ENCODE data around the gene CD52. TPM values are rescaled to one million over a fixed set of nuclear protein-coding genes. Genes with fewer than 3 reads are reported as not detected.
A peak's percentile ranks its signal among the peaks of the same experiment; 100 is the strongest.

Gene CD52
- total and polyA plus RNA-seq, 2 of the 13 experiments (the other 11 are each of a cell fraction or from before 2014, with no cell fraction given) = 0.32 TPM; not detected in 1

DNA sequence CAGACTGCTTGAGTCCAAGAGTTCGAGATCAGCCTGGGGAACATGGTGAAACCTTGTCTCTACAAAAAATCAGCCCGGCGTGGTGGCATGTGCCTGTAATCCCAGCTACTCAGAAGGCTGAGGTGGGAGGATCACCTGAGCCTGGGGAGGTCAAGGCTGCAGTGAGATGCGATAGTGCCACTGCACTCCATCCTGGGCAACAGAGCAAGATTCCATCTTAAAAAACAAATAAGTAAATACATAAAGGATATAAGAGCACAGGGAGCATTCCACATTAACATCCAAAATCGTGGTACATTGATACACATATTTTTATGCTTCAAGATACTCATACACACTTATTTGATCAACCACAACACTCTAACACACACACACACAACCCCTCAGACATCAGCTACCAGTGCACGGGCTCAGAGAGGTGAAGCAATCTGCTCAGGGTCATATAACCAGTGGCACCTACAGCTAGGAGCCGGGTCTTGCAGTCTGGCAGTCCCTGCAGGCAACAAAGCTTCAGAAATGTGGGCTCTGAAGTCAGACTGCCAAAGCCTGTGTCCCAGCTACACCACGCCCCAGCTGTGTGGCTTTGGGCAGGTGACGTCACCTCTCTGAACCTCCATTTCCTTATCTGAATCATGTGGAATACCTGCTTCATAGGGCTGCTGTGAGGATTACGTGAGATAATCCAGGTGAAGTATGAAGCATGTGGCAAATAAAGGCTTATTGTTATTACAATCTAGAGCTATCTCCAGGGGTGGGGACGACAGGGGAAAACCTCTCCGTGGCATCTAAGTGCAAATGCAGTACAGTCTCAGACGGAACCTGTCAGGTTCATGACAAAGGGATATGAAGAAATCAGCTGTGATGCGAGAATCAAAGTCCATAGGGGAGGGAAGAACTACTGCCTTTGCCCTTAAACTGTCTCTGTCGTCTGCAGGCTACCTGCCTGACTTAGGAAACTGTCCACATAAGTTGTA is 40.9 kb downstream of the CD52 start (continued):
- TF ChIP-seq, protein P1, sequence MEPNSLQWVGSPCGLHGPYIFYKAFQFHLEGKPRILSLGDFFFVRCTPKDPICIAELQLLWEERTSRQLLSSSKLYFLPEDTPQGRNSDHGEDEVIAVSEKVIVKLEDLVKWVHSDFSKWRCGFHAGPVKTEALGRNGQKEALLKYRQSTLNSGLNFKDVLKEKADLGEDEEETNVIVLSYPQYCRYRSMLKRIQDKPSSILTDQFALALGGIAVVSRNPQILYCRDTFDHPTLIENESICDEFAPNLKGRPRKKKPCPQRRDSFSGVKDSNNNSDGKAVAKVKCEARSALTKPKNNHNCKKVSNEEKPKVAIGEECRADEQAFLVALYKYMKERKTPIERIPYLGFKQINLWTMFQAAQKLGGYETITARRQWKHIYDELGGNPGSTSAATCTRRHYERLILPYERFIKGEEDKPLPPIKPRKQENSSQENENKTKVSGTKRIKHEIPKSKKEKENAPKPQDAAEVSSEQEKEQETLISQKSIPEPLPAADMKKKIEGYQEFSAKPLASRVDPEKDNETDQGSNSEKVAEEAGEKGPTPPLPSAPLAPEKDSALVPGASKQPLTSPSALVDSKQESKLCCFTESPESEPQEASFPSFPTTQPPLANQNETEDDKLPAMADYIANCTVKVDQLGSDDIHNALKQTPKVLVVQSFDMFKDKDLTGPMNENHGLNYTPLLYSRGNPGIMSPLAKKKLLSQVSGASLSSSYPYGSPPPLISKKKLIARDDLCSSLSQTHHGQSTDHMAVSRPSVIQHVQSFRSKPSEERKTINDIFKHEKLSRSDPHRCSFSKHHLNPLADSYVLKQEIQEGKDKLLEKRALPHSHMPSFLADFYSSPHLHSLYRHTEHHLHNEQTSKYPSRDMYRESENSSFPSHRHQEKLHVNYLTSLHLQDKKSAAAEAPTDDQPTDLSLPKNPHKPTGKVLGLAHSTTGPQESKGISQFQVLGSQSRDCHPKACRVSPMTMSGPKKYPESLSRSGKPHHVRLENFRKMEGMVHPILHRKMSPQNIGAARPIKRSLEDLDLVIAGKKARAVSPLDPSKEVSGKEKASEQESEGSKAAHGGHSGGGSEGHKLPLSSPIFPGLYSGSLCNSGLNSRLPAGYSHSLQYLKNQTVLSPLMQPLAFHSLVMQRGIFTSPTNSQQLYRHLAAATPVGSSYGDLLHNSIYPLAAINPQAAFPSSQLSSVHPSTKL (CRISPR knock-in tag; IDR thresholded peaks at IDR 0.05) = peak; percentile 45; the same call in 1 of the 2 replicates
- TF ChIP-seq SALL2 (CRISPR knock-in tag; IDR thresholded peaks at IDR 0.05) (0 out of 2 replicates have a peak, but pooled peaks have one; percentile 20), ZFP36 (IDR thresholded peaks at IDR 0.05; ENCODE audit: borderline replicate concordance, low read depth, low read length, partially characterized antibody) (peak; percentile 38), SMAD3 (CRISPR knock-in tag; IDR thresholded peaks at IDR 0.05) (no peak), ZNF644 (CRISPR knock-in tag; IDR thresholded peaks at IDR 0.05; ENCODE audit: low read depth) (0 out of 2 replicates have a peak, but pooled peaks have one; percentile 6), ZSCAN20 (CRISPR knock-in tag; IDR thresholded peaks at IDR 0.05; ENCODE audit: borderline replicate concordance) (no peak), BHLHE40 (IDR thresholded peaks at IDR 0.05; ENCODE audit: low read length) (peak; percentile 41), TGIF2 (CRISPR knock-in tag; IDR thresholded peaks at IDR 0.05) (peak; percentile 70; the same call in 1 of the 2 replicates), GATAD2A (CRISPR knock-in tag; IDR thresholded peaks at IDR 0.05) (peak; percentile 24; the same call in 1 of the 2 replicates), KDM3A (CRISPR knock-in tag; IDR thresholded peaks at IDR 0.05; ENCODE audit: low read depth) (peak; percentile 45; the same call in 1 of the 2 replicates), ERF (CRISPR knock-in tag; IDR thresholded peaks at IDR 0.05) (0 out of 2 replicates have a peak, but pooled peaks have one; percentile 20), ATF7 (IDR thresholded peaks at IDR 0.05) (peak; percentile 99), ATF7 (CRISPR knock-in tag; IDR thresholded peaks at IDR 0.05) (peak; percentile 93), SOX13 (IDR thresholded peaks at IDR 0.05) (no peak), SOX13 (CRISPR knock-in tag; conservative IDR thresholded peaks at IDR 0.05 in 1 of 2, IDR thresholded peaks at IDR 0.05 in 1 of 2) (peak in 1 of 2 experiments; percentile 68; a peak in 2 of 4 replicates), KLF12 (CRISPR knock-in tag; IDR thresholded peaks at IDR 0.05; ENCODE audit: borderline replicate concordance) (no peak), SNAPC2 (CRISPR knock-in tag; IDR thresholded peaks at IDR 0.05) (0 out of 2 replicates have a peak, but pooled peaks have one; percentile 34)
- TF ChIP-seq, protein P2, sequence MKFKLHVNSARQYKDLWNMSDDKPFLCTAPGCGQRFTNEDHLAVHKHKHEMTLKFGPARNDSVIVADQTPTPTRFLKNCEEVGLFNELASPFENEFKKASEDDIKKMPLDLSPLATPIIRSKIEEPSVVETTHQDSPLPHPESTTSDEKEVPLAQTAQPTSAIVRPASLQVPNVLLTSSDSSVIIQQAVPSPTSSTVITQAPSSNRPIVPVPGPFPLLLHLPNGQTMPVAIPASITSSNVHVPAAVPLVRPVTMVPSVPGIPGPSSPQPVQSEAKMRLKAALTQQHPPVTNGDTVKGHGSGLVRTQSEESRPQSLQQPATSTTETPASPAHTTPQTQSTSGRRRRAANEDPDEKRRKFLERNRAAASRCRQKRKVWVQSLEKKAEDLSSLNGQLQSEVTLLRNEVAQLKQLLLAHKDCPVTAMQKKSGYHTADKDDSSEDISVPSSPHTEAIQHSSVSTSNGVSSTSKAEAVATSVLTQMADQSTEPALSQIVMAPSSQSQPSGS (CRISPR knock-in tag; IDR thresholded peaks at IDR 0.05) = peak; percentile 85
- TF ChIP-seq, protein P3, sequence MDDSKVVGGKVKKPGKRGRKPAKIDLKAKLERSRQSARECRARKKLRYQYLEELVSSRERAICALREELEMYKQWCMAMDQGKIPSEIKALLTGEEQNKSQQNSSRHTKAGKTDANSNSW (CRISPR knock-in tag; IDR thresholded peaks at IDR 0.05; ENCODE audit: borderline replicate concordance) = no peak
- TF ChIP-seq, protein P4, sequence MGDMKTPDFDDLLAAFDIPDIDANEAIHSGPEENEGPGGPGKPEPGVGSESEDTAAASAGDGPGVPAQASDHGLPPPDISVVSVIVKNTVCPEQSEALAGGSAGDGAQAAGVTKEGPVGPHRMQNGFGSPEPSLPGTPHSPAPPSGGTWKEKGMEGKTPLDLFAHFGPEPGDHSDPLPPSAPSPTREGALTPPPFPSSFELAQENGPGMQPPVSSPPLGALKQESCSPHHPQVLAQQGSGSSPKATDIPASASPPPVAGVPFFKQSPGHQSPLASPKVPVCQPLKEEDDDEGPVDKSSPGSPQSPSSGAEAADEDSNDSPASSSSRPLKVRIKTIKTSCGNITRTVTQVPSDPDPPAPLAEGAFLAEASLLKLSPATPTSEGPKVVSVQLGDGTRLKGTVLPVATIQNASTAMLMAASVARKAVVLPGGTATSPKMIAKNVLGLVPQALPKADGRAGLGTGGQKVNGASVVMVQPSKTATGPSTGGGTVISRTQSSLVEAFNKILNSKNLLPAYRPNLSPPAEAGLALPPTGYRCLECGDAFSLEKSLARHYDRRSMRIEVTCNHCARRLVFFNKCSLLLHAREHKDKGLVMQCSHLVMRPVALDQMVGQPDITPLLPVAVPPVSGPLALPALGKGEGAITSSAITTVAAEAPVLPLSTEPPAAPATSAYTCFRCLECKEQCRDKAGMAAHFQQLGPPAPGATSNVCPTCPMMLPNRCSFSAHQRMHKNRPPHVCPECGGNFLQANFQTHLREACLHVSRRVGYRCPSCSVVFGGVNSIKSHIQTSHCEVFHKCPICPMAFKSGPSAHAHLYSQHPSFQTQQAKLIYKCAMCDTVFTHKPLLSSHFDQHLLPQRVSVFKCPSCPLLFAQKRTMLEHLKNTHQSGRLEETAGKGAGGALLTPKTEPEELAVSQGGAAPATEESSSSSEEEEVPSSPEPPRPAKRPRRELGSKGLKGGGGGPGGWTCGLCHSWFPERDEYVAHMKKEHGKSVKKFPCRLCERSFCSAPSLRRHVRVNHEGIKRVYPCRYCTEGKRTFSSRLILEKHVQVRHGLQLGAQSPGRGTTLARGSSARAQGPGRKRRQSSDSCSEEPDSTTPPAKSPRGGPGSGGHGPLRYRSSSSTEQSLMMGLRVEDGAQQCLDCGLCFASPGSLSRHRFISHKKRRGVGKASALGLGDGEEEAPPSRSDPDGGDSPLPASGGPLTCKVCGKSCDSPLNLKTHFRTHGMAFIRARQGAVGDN (CRISPR knock-in tag; IDR thresholded peaks at IDR 0.05) = peak; percentile 58

Data from HepG2 (cell line).